Neural progenitor cell (in vitro differentiated cells): Measurements from ENCODE around the gene IL26.

Source experiments
- EZH2 ChIP-seq: fragments of 200-600 bp; sonication (generic); IDR thresholded peaks from 2 replicates; pipeline ENCODE4 v1.6.1; 2017; ENCODE audit warnings: antibody characterized with exemption, mild to moderate bottlenecking, moderate library complexity
- TF ChIP-seq, protein P1 (sequence below): fragments of 200-600 bp; sonication (generic); IDR thresholded peaks from 2 replicates; pipeline ENCODE4 v1.5.1; 2017; ENCODE audit warnings: antibody characterized with exemption, mild to moderate bottlenecking

GRCh38 chr12:68221497-68221896 is 4.1 kb downstream of the IL26 start:
- TF ChIP-seq, protein P1, sequence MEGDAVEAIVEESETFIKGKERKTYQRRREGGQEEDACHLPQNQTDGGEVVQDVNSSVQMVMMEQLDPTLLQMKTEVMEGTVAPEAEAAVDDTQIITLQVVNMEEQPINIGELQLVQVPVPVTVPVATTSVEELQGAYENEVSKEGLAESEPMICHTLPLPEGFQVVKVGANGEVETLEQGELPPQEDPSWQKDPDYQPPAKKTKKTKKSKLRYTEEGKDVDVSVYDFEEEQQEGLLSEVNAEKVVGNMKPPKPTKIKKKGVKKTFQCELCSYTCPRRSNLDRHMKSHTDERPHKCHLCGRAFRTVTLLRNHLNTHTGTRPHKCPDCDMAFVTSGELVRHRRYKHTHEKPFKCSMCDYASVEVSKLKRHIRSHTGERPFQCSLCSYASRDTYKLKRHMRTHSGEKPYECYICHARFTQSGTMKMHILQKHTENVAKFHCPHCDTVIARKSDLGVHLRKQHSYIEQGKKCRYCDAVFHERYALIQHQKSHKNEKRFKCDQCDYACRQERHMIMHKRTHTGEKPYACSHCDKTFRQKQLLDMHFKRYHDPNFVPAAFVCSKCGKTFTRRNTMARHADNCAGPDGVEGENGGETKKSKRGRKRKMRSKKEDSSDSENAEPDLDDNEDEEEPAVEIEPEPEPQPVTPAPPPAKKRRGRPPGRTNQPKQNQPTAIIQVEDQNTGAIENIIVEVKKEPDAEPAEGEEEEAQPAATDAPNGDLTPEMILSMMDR = no peak
- no peak for TF ChIP-seq EZH2
